GM12891 (cell line): ENCODE data around the gene C2CD5.

ENCODE experiments used
- PAX5 ChIP-seq: IDR thresholded peaks from 2 replicates; pipeline ENCODE4 v1.6.1; 2011; ENCODE audit warnings: low read length, moderate library complexity, mild to moderate bottlenecking; ENCODE audit not compliant: insufficient read depth, severe bottlenecking
- POLR2A ChIP-seq: IDR thresholded peaks from 2 replicates; pipeline ENCODE4 v1.6.1; 2011; ENCODE audit warnings: low read depth, low read length, control low read depth
- POLR2AphosphoS5 ChIP-seq: IDR thresholded peaks from 2 replicates; pipeline ENCODE4 v1.6.1; 2011; ENCODE audit warnings: low read depth, low read length, control low read depth
- TAF1 ChIP-seq: IDR thresholded peaks from 2 replicates; pipeline ENCODE4 v1.6.1; 2011; ENCODE audit warnings: low read depth, low read length, control low read depth

GRCh38 chr12:22477894-22478287, 66.5 kb downstream of the C2CD5 start:
- no peak for TF ChIP-seq TAF1
- TF ChIP-seq POLR2A, result no peak
- TF ChIP-seq POLR2AphosphoS5, result no peak
- TF ChIP-seq PAX5, result no peak
